ENCODE measurements around the gene CNTN4.

CNTN4 gene

DNA sequence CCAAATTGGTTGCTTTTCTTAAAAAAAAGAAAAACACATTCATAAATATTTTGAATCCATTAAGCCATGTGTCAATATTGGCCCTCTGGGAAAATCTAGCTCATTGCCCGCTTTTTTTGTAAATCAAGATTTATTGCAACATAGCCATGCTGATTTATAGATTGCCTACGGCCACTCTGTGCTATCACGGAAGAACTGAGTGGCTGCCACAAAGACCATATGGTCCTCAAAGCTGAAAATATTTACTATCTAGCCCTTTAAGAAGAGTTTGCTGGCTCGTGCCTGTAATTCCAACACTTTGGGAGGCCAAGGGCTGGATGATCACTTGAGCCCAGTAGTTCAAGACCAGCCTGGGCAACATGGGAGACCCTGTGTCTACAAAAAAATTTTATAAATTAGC lies 965.6 kb downstream of the CNTN4 start:
- no peak for DNase-seq (ENCODE audit: low spot score)

DNA sequence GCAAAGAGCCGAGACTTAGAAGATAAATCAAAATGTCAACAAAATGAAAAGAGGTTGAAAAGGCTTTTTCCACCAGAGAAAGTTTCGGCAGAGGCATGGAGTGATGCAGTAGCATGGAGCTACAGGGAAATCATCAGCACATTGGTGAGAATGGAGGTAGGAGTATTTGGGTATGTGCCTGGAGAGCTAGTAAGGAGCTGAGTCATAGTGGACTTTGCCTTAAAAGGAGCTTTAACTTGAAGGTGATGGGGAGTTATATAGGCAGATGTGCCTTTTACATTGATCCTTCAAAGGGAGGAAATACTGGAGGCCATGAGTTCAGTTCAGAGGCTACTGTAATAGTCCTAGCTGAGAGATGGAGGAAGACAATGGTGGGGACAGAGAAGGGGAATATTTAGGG lies 967.2 kb downstream of the CNTN4 start:
- no peak for DNase-seq (ENCODE audit: low spot score)

DNA sequence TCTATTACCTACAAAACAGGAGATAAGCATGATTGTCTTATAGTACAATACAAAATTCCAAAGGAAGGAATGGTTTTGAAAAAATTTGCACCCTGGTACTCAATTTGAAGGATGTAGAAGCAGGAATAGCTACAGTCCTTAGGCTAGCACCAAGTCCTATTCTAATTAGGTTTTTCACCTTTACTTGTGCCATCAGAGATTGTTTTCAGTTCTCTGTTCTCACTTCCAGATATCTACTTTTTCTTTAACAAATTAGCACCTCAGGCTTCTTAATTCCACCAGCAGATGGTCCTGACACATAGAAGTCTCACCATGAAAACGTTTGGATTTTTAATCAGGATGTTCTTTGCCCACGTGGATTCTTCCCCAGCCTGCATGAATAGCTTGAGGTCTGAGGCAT lies 967.7 kb downstream of the CNTN4 start:
- DNase-seq (ENCODE audit: low spot score) = no peak

DNA sequence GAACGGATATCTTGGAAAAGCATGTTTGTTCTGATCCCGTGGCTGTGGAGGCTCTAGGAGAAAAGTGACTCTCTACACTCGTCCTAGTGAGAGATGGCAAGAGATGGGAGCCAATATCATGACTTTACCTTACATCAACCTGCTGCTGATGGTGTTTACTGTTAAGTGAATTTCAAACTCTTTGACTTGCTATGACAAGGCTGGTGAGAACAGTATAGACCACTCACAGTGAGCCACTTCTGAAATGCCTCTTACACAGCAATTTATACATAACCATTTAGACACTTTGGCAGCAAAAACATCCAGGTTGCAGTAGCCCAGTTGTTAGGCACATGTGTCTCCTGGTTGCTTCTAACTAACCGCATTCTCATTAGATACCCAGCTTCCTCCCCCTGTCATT lies 968.2 kb downstream of the CNTN4 start:
- no peak for DNase-seq (ENCODE audit: low spot score)

DNA sequence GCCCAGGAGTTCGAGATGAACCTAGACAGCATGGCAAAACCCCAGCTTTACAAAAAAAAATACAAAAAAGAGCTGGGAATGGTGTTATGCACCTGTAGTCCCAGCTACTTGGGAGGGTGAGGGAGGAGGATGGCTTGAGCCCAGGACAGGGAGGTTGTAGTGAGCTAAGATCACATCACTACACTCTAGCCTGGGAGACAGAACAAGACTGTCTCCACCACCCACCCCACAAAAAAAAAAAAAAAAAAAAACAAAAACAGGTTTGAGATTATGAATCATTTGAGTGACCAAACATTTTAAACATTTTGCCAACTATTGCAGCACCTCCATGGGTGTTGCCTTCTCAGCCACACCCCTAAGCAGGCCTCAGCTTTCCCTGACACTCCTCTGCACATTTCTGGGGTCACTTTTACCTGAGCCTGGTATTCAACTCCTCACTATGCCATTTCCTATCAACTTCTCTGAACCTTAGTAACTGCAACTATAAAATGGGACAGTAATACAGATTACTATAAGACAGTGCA lies 969.8 kb downstream of the CNTN4 start:
- DNase-seq (ENCODE audit: low spot score) = no peak

DNA sequence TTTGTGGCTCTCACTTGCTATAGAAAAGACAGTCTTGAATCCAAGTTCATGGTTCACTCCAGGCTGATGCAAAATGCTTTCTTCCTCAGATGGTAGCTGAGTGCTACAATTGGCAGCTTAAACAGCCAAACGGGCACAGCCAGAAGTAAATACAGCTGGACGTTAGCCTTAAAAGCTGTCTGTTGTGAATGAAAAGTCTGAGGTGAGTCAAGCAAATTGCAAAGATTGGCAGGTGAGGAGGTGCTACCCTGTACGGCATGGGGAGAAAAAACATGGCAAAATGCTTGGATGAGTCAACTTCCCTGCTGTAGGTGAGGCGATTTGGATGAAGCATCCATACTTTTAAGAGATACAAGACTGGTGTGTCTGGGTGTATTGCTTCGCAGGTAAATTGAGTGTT lies 971.1 kb downstream of the CNTN4 start:
- DNase-seq (ENCODE audit: low spot score) = no peak

DNA sequence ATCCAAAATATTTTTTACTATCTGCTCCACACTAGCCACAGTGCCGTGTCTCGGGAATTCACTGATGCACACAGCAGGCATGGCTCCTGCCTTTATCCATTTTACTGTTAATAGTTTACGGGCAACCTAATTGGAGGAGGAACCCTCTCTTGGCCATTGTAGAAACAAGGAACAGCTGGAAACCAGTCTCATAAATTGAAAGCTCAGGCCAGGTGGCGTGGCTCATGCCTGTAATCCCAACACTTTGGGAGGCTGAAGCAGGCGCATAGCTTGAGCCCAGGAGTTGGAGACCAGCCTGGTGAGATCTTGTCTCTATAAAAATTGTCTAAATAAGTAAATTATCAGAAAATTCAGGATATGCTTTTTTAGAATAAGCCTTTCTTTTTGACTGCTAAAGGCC lies 972.5 kb downstream of the CNTN4 start:
- DNase-seq (ENCODE audit: low spot score) = no peak

DNA sequence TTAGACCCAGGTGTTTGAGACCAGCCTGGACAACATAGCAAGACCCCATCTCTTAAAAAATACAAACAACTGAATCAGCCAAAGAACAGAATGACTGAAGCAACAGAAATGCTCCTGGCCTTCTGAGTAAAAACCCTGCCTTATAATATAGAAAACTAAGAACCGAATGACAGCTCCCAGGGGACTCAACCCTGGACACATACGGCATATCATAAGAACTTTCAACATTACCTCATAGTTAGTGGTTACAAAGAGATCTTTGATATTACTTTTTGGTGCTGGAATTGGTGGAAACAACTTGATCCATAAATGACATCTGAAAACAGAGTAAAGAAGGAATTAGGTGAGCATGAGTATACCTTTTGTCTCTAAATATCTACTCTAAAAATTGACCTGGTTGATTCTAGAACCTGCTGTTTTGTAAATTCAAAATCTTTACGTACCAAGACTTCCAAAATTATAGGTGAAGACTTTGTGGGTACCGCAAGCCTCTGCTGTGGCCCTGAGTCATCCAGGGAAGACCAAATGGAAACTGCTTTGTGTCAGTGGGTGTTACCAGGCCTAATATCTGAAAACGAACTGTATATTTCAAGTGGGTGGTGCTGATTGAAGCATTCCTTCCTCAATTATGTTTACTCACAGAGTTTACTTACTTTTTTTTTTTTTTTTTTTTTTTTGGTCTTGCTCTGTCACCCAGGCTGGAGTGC lies 976.0 kb downstream of the CNTN4 start:
- DNase-seq (ENCODE audit: low spot score) = no peak

DNA sequence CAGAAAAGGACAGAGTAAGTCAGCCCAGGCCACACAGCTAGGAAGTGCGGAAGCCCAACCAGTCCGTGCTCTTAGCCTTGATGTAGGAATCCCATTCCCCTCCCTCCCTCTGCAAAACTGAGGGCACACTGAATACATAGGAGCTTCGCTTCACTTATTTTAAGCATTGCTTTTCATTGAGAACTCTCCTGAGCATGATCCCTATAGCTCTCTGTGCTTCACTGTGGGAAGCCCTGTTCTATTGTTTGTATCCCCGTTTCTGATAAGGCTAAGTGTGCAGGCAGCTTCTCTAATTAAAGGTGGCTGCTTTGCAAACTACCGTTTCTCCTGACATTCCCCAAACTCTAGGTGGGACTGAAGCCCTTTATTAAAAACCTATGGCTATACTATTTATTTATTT lies 981.6 kb downstream of the CNTN4 start:
- DNase-seq (ENCODE audit: low spot score) = peak; percentile 13

DNA sequence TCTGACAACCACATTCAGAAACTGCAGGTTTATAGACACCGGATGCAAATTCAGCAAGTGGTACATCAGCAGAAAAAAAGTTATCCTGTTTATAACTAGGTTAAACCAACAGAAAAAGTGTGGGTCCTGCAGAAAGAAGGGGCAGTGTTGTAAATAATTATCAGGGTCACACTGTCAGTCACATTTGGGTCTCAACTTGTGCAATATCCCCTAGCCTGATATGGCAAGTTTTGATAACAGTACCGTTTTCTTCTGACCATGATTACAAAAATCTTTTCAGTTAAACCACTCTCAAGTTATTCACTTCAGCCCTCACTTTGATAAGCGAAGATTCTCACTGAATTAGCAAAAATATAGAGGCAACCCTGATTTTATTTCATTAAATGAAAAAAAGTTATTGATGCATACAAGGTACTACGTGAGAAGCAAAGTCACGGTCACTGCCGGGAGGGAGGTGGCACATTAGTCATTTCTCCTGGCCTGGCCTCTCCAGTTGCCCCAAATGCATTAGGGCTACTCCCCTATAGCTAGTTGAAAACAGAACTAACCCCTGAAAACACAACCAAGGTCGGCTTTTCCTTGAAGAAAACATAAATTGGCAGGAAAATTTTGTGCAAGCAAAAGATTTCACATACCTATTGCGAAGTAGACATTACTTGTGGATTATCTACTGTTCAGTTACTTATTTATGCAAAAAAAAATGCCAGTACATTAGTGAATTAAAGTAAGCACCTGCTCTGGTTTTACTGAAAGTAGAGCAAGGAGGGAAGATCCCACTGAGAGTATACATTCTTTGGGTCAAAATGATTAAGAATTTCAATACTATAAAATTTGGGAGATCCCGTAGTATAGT lies 982.9 kb downstream of the CNTN4 start:
- DNase-seq (ENCODE audit: low spot score) = no peak

DNA sequence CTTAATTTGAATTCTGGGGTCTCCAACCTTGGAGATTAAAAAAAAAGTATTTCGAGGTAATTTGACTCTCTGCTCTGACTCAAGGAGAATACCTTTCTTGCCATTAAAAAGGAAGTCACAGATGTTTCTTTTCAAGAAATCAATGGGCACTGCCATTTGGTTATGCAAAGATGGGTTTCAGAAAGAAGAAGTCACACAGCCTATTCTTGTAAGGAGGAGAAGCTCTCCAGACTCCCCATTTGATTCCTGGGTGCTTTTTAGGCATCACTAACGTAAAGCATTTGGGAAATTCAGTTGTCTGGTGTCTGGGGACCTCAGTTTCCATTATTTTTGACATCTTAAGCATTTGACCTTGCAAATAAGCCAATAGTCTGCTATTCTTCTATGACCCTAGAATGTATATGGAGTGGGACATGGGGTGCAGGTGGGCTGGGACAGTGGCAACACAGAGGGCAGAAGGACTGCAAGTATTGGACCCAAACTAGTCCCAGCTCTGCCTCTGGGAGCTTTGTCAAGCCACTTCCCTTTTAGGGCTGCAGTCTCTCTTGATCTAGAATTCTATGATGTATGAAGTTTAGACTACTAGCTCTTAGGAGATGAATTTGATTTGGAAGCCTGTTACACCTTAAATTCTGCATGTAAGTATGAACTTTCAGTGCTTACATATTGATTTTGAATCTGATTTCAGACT lies 983.7 kb downstream of the CNTN4 start:
- DNase-seq (ENCODE audit: low spot score) = no peak

DNA sequence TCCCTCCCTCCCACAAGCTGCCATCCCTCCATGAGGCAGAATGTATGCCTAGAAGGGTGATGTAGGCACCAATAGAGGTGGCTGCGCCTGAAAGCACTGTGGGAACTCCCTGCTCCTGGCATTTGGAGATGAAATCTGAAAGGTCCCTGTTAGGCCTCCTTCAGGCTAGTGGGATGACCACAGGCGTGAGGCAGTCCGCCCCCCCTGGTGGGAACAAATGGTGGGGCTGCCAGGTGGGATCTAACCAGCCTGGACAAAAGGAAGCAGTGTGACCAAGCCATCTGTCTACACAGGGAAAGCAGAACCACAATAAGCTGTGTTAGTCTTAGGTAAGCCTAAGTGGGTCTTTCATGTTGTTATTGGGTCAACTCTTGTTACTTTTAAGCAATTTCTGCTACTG lies 986.2 kb downstream of the CNTN4 start:
- DNase-seq (ENCODE audit: low spot score) = no peak

DNA sequence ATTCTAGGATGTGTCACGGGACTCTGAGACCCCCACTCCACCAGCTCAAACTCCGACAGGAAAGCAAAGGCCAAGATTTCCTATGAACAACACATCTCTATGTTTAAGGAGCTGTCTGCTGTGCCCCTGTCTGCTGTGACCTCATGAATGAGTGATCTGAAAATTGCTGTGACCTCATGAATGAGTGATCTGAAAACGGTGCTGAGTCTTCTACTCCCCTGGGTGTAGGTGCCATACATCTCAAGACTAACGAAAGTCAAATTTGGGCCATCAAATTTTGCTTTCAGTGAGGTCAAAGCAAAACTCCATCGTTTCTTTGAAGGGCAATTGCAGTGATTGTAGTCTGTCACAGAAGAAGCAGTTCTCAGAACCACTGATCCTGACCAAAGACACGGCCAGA lies 987.1 kb downstream of the CNTN4 start:
- DNase-seq (ENCODE audit: low spot score) = no peak

DNA sequence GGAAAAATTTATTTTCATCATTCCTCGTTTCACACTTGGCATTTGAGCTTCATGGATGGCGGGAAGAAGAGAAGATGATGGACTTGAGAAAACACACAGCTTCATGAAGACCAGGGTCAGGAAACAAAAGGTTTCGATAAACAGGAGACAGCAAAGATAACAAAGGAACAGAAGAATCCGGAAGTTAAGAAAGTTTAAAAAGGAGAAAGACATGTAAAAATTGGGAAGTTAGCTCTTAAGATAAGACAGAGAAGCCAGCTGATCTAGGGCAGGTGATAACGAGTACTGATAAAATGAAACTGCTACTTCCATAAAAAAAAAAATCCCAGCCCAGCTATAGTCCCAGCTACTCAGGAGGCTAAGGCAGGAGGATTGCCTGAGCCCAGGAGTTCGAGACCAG lies 987.6 kb downstream of the CNTN4 start:
- no peak for DNase-seq (ENCODE audit: low spot score)

DNA sequence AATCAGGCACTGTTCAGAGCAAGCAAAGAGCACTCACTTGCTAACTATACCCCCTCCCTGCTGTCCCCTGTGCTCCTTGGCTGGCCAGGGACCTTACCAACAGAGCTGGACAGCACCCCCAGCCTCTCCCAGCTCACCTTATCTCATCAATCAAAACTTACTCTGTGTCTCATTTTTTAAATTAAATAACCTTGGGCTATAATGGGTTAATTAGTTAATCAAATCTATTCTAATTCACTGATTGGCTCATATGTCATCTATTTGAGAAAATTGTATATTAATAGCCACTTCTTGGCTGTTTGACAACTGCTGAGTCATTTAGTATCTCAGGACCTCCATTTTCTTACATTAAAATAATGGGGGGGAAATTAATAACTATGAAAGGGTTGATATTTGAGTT lies 988.6 kb downstream of the CNTN4 start:
- DNase-seq (ENCODE audit: low spot score) = no peak

DNA sequence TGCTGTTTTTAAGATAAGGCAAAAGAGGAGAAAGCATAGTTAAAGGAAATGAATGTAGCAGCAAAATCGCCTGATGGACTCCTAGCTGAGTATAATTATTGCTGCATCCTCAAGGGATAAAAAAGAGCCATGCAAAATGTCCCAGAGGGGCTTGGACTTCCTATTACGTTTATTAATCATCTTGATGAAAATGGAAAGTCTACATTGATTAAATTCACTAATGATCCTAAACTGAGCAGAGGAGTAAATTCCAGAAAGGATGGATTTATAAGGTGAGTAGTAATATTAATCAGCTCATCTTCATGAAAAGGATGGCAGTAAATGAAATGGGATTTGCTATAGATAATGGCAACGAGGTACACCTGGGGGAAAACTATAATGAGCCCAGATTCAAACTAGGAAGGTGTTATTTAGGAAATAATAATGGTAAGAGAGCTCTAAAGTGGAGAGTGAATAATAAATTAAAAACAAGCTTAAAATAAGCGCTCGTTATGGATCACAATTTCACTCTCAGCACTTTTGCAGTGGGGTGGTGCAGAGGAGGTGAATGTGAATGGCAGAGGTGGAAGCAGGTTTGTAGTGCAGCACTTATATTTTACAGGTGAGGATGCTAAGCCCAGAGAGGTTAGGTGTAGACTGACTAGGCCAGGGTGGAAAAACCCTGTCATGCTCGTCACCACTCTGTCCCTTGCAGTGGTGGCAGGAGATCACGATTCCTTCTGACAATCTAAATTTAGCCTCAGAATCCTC lies 989.2 kb downstream of the CNTN4 start:
- DNase-seq (ENCODE audit: low spot score) = no peak

DNA sequence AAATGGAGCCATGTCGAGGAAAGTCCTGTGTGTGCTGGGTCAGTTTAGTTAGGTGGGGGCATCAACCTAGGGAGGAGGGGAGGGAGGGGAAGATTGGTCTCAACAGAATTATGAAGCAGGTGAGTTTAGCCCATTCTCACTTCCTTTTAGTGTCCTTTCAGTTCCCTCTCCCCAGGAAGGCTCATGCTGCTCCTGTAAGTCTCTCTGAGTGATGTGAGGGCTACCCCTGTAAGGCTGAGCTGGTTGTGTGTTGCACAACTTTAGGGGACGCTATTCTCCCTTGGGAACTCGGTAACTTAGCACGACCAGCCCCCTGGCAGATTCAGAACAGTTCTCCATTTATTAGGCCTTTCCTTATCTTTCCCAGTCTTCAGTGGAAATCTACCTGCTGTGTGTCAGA lies 990.4 kb downstream of the CNTN4 start:
- no peak for DNase-seq (ENCODE audit: low spot score)

DNA sequence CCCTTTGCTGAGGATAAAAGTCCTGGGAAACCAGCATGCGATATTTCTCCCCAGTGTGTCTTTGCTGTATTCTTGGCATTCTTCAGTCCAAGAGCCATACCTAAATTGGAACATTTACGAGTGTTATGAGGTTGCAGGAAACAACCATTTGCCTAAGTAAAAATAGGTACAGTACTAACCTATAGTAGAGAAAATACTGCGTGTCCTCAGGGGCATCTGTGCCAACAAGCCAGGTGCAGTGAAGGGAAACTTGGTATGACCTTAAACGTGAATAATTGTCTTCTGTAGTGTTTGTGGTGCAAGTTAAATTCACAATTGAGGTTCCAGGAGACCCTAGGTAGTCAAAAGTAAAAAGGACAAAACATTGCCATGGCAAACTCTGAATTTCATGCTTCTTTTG lies 999.3 kb downstream of the CNTN4 start:
- DNase-seq (ENCODE audit: low spot score) = no peak

DNA sequence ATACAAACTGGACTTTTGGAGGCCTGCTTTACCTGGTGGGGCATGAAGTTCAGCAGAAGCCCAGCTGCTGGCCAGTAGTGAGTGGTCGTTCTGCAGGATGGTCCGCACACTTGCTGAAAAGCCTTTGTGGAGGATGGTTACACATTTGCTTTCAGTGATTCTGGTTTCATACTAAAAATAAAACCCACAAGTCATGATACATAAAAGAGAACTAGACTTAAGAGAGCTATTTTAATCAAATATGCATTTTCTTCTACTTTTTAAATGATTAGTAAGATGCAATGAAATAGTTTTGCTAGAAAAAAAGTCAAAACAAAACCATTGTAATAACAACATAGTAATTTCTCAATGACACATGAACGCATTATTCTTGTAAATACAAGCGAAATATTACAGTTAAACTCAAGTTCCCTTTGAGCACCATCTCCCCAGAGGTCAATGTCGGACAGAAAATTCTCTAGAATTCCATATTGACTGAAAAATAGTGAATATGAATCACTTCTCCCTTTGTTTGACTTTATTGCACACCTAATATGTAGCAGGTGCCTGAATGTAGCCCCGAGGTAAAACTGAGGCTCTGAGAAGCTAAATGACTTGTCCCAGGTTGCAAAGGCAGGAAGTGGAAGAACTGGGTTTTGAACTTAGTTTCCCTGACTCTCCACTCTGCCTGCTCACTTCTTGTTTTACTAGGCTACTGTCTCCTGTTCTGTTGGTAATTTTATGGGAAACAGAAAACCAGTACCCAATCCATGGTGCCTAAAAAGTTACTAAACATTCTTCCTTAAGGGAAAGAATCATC lies 1003.2 kb downstream of the CNTN4 start:
- DNase-seq (ENCODE audit: low spot score) = no peak

DNA sequence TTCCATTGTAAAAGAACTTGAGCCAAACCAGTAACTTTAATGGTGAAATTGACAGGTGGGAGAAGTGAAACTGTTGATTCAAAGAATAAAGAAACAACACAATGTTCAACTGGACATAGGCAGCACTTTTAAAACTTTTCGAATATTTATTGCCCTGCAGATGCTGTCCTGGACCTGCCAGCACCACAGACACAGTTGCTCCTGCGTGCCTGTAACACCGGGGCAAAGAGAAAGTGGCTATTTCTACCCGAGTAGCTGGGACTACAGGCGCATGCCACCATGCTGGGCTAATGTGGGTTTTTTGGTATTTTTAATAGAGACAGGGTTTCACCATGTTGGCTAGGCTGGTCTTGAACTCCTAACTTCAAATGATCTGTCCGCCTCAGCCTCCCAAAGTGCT lies 1004.1 kb downstream of the CNTN4 start:
- DNase-seq (ENCODE audit: low spot score) = no peak

DNA sequence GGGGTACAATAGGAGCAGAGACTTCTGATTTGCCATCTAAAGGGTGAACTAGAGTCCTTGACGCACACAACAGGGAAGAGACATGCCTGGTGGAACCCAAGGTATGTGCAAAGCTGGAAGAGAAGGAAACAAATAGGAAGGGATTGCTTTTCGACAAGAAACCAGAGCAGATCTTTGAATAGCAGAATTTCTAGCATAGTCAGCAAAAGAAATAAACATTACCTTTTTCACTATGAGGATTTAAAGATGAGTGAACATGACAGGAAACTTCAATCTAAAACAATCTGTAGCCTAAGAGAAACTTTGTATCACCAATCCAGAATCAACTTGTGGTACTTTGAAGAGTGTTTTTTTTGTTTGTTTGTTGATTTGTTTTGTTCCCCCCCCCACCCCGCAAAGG lies 1006.6 kb downstream of the CNTN4 start:
- DNase-seq (ENCODE audit: low spot score) = no peak
